HG03571 (cell line): ENCODE measurements around the gene GID8.
"Not testable (repeated sequence)": the region's sequence is repeated elsewhere in the genome, so short reads cannot be mapped to it uniquely, and the experiment has no call there.

Experiments used
- ATAC-seq: cut with Tn5 transposase; IDR thresholded peaks from one replicate; pipeline ENCODE4 v1.9.1; 2021; ENCODE audit not compliant: unreplicated experiment

Gene GID8

DNA sequence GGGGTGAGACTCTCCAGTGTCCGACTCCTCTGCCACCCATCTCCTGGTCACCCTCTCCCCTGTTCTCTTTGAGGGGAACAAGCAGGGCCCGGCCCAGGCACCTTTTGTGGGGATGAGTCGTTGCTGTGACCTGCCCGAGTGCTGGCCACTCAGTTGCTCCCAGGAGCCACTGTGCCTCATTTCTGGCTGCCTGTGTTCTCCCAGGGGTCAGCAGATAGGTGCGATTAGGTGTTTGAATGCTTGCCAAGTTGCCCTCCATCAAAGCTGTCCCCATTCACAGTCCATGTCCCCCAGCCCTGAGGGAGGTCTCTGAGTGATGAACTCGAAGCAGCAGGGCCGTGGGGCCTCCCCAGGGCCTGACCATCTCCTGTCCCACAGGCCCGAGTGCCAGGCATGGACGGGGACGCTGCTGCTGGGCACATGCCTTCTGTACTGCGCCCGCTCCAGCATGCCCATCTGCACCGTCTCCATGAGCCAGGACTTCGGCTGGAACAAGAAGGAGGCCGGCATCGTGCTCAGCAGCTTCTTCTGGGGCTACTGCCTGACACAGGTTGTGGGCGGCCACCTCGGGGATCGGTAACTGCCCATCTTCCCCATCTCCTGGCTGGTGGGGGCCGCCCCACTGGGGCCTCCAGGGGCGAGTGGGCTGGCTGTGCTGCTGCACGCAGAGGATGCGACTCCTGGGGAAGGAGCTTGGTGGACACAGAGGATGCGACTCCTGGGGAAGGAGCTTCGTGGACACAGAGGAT, 18.6 kb downstream of the GID8 start:
- no peak for ATAC-seq

- no peak for ATAC-seq
These were observed 19.5 kb downstream of the GID8 start for GRCh38 chr20:62957136-62958117.

DNA sequence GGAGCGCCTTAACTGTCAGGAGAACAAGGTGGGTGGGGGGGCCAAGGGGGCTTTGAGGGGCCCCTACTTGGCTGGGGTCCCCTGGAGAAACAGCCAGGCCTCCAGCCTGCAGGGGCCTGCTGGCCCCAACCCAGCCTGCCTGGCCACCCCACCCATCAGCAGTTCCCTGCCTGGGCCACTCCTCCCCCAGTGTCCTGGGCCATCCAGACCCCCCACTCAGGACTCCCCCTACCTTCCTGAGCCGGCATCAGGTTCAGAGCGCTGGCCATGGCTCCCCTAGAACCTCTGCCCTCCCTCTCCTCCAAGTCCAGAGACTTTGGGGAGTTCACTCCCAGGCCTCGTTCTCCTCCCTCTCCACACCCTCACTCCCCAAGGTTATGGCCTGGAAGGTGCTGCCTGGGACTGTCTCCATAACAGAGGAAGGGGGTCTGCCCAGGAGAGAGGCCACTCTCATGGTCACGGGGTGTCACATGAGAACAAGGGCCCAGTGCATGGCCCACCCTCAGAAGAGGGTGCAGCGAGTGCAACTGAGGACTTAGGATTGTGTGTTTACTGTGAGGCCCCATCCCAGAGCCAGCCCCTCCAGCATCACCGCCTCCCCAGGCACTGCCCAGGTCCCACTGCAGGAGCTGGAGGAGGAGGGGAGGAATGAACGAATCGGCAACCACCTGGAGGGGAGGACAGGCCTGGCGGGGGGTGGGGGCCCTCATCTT, 20.6 kb downstream of the GID8 start:
- no peak for ATAC-seq

GRCh38 chr20:62959101-62959971, 21.4 kb downstream of the GID8 start:
- no peak for ATAC-seq

- no peak for ATAC-seq
These were observed 22.1 kb downstream of the GID8 start for GRCh38 chr20:62959998-62960436.

GRCh38 chr20:62960446-62961309, 22.7 kb downstream of the GID8 start:
- ATAC-seq, result not testable (repeated sequence)

DNA sequence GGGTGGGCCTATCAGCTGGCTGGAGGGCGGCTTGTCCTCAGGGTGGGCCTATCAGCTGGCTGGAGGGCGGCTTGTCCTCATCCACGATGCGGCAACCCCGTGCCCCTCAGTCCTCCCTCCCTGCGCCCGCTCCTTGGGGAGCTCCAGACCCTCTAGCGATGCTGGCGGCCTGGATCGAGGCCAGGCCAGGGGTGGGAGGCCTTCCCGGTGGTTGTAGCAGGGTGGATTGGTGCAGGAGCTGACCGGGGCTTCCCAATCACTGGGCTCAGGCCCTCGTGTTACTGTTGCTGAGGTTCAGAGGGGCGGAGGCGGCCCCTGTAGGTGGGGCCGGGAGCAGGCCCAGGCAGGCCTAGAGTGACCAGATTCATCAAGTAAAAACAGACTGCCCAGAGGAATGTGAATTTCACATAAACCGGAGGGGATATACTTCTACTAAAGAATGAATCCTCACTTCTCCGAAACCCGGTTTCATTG, 23.4 kb downstream of the GID8 start:
- ATAC-seq, result no peak

- no peak for ATAC-seq
These were observed 23.9 kb downstream of the GID8 start for GRCh38 chr20:62961799-62962198.

GRCh38 chr20:62962221-62962879, 24.4 kb downstream of the GID8 start:
- ATAC-seq, result no peak

- ATAC-seq, result no peak
These were observed 25.1 kb downstream of the GID8 start for GRCh38 chr20:62962891-62963613.

DNA sequence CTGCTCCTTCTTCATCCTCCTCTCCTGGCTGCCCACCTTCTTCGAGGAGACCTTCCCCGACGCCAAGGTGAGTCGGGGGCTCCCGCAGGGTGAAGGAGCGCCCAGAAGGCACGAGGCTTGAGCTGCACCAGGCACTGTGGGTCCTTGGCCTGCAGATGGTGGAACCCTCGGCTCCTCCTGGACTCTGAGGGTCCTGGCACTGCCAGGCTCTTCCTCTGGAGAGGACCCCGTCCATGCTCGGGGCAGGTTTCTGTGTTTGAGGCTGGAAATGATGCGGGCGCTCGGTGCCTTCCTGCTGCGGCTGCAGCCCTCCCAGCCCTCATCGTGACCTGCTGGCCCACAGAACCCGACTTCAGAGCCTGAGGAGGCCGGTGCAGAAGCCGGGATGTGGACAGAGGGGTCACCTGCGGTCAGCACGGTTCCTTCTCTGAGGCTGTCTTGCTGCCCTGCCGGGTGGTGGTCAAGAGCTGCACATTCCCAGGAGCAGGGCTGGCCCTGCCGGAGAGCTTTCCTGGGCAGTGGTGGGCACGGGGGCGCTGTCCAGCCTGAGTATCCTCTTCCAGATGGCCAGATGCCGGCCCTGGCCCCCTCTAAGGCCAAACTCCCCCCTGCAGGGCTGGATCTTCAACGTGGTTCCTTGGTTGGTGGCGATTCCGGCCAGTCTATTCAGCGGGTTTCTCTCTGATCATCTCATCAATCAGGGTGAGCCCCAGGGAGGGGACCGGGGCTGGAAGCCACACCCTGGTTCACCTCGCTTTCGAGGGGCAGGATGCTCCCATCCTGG, 25.9 kb downstream of the GID8 start:
- no peak for ATAC-seq

DNA sequence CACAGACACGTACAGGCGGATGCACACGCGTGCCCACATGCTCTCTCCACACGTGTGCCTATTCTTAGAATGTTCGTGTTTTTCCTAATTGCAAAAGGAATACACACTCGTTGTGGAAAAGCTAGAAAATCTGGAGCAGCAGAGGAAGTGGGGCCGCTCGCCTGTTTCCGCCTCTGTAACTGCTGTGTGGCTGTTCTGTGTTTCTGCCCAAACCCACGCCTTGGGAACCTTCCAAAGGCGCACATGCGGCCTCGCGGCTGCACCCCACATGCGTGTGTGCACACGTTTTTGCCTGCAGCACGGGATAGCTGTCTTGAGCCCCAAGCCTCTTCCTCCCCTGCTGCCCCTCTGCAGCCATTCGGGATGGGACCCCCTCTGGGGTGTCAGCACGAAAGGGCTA, 26.8 kb downstream of the GID8 start:
- no peak for ATAC-seq

DNA sequence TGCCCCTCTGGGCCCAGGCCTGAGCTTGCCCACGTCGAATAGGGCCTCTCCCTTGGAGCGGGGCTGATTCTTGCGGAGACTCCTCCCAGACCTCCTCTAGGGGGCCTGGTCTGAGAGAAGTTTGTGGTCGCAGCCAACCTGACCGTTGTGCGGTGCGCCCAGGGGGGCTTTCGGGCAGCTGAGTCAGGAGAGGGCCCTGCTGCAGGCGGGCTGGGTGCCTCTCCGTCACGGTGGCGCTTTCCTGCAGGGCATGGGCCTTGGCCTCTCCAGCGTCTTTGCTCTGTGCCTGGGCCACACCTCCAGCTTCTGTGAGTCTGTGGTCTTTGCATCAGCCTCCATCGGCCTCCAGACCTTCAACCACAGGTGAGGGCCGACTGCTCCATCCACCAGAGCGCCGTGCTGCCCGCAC, 27.4 kb downstream of the GID8 start:
- ATAC-seq, result no peak

GRCh38 chr20:62966212-62967148, 28.5 kb downstream of the GID8 start:
- ATAC-seq, result no peak

DNA sequence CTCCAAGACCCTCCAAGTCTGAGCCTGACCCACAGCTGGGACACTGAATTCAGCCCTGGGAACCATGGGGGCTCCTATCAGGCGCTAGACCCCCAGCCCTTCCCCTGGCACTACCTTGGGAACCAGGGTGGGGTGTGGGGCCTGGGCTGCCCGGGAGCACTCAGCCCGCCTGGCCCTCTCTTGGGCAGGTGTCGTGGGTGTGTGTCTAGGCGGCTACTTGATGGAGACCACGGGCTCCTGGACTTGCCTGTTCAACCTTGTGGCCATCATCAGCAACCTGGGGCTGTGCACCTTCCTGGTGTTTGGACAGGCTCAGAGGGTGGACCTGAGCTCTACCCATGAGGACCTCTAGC, 29.2 kb downstream of the GID8 start:
- ATAC-seq, result no peak

DNA sequence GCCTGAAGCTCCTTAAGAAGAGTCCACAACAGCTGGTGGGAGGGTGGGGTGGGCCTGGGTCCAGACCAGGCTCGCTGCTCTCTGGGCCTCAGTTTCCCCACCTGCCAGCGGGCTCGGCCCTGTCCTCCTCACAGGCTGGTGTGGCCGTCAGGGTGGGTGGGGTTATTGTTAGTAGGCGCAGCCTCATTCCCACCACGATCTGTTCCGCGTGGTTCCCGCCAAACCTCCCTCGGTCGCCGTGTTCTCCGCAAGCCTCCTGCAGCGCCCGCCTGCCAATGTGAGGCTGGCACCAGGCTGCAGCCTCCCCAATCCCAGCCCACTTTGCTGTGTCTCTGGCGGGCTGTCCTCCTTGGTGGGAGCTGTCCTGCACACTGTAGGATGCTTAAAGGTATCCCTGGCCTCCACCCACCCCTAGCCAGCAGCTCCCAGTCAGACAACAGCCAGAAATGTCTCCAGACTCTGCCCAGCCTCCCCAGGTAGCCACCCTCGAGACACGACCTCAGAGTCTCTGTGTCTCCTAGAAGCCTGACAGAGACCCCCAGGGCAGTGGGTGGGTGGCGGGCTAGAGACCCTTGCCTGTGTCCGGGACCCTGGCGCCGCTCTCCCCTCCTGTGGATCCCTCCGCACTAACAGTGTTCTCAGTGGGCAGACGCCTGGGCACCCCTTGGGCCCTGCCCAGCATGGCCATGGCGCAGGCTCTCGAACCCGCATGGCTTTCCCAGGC, 29.8 kb downstream of the GID8 start:
- no peak for ATAC-seq
